ENCODE measurements around the gene SEC16A. TPM values are rescaled to one million over a fixed set of nuclear protein-coding genes. Genes with fewer than 3 reads are reported as not detected.

Gene SEC16A
- total and polyA plus RNA-seq, 3 donors from 2014 or later: 67.8 to 103 (median 90.4) TPM

DNA sequence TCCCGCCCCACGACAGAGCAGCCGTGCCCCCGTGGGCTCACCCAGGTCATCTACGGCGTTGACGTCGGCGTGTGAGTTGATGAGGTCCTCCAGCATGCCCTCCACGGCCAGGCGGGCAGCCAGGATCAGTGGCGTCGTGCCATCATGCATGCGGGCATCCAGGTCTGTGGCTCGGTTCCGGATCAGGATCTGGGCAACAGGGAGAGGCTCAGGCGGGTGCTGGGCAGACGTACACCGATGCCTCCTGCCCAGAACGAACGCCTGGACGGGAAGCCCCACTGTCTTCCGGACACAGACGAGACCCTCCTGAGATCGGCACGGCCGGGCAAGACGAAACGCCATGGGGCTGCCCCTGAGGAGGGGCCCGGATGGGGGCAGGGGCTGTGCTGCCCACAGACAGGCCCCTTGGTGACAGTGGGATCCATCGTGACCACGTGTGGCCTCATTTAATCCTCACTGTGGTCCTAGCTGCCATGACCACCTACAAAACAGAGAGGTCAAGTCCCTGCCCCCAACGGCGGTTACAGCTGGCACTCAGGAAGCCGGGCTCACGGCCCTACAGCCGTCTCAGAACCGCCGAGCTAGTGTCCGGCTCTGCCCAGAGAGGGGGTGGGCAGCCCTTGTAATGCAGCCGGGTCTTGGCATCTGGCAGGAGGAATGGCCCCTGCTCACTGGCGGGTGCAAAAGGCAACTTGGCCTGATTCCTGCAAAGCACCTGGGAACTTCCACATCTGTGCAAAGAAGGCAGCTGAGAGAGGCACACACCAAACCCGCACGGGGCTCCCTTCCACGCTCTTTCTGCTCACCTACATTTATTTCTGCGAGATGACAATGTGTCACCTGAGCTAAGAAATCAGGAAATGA, 16.5 kb upstream of the SEC16A start:
- H3K4me1 ChIP-seq: no peaks in the 10 kb centered on the region
- H3K27ac ChIP-seq: no peak overlapping the region
- TF ChIP-seq, protein P1, sequence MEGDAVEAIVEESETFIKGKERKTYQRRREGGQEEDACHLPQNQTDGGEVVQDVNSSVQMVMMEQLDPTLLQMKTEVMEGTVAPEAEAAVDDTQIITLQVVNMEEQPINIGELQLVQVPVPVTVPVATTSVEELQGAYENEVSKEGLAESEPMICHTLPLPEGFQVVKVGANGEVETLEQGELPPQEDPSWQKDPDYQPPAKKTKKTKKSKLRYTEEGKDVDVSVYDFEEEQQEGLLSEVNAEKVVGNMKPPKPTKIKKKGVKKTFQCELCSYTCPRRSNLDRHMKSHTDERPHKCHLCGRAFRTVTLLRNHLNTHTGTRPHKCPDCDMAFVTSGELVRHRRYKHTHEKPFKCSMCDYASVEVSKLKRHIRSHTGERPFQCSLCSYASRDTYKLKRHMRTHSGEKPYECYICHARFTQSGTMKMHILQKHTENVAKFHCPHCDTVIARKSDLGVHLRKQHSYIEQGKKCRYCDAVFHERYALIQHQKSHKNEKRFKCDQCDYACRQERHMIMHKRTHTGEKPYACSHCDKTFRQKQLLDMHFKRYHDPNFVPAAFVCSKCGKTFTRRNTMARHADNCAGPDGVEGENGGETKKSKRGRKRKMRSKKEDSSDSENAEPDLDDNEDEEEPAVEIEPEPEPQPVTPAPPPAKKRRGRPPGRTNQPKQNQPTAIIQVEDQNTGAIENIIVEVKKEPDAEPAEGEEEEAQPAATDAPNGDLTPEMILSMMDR (IDR thresholded peaks at IDR 0.05): no peak
- no peak for TF ChIP-seq POLR2A (IDR thresholded peaks at IDR 0.05)
- DNase-seq: no peak
- H3K36me3 ChIP-seq (ENCODE audit: low read depth, missing control alignments): no peaks in the 10 kb centered on the region
- intact Hi-C loops (cut with DNase I; ENCODE audit: low total_unique reads): no loop called here
- H3K9me3 ChIP-seq: no peaks in the 10 kb centered on the region
- H3K27me3 ChIP-seq: no peaks in the 10 kb centered on the region
- no peak overlapping the region for H3K4me3 ChIP-seq
- WGBS, 2 donors: 92 to 96% methylated on average over 25 to 46 of the region's 46 CpGs

DNA sequence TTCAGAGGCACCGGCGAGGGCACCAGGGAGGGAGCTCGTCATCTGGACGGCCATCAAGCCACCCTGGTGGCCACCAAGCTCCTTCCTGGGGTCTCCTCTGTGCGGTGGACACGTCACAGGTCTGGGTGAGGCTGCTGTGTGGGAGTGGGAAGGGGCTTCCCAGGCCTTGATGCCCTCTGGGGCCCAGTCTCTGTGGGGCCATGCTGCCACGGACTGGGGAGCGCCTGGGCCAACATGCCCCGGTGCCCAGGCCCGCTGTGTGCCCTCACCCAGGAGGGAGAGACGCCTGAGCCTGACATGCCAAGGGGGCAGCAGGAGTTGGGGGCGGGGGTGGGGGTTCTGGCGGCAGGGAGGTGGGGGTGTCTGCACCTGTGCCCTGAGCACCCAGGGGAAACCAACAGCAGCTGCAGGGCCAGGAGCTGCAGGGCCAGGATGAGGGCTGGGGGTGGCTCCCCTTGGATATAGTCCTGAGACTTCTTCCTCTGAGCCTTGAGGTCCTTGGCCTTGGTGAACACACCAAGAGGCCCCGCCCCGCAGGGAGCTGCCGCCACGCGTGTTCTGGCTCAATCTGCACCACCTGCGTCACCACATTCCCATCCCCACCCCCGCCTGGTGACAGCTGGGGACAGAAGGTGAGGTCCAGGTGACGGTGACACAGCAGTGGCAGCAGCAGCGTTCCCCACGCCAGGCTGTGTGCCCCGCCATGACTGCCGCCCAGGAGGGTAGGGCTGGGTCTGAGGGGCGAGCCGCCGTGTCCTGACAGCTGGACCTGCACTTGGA, 15.3 kb upstream of the SEC16A start:
- TF ChIP-seq, protein P1 (IDR thresholded peaks at IDR 0.05): no peak
- TF ChIP-seq POLR2A (IDR thresholded peaks at IDR 0.05): no peak
- H3K4me3 ChIP-seq: no peak overlapping the region
- DNase-seq: no peak
- H3K27me3 ChIP-seq: no peaks in the 10 kb centered on the region
- H3K9me3 ChIP-seq: no peaks in the 10 kb centered on the region
- no peaks in the 10 kb centered on the region for H3K4me1 ChIP-seq
- H3K36me3 ChIP-seq (ENCODE audit: low read depth, missing control alignments): no peaks in the 10 kb centered on the region
- WGBS, 2 donors: 90 to 95% methylated on average over 2 to 23 of the region's 28 CpGs
- H3K27ac ChIP-seq: no peak overlapping the region
- intact Hi-C loops (cut with DNase I; ENCODE audit: low total_unique reads): no loop called here

DNA sequence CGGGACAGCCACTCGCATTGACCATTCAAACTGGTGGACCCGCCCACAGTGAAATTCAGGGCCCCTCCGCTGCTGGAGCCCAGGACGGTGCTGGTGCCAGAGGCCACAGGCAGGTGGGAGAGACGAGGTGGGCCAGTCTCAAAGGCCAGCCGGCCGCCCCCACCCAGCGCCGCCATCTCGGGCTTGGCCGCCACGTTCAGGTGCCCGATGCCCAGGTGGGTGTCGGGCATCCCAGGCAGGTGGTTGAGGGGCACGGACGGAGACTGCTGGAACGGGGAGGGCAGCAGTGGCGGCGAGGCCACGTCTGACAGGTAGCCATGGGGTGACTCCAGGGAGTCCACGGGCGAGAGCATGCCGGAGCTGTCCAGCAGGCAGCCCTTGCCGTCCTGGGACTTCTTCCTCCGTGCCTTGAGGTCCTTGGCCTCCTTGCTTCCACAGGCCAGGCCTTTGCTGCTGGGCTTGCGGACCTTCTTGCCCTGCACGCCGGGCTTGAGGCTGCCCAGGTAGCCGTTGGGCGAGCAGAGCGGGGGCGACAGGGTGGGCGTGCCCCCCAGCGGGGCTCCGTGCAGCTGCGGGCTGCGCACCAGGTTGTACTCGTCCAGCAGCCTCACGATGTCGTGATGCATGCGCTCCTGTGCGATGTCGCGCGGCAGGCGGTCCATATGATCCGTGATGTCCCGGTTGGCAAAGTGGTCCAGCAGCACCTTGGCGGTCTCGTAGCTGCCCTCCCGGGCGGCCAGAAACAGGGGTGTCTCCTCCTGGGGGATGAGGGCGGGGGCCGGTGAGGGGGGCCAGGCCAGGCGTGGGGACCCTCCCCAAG, 14.2 kb upstream of the SEC16A start:
- DNase-seq: no peak
- no peak overlapping the region for H3K4me3 ChIP-seq
- 93 to 96% methylated on average over 12 to 54 of the region's 56 CpGs for WGBS, 2 donors
- no peaks in the 10 kb centered on the region for H3K9me3 ChIP-seq
- intact Hi-C loops (cut with DNase I; ENCODE audit: low total_unique reads): no loop called here
- H3K4me1 ChIP-seq: no peaks in the 10 kb centered on the region
- H3K36me3 ChIP-seq (ENCODE audit: low read depth, missing control alignments): no peaks in the 10 kb centered on the region
- no peaks in the 10 kb centered on the region for H3K27me3 ChIP-seq
- no peak overlapping the region for H3K27ac ChIP-seq
- TF ChIP-seq, protein P1 (IDR thresholded peaks at IDR 0.05): no peak
- TF ChIP-seq POLR2A (IDR thresholded peaks at IDR 0.05): no peak

DNA sequence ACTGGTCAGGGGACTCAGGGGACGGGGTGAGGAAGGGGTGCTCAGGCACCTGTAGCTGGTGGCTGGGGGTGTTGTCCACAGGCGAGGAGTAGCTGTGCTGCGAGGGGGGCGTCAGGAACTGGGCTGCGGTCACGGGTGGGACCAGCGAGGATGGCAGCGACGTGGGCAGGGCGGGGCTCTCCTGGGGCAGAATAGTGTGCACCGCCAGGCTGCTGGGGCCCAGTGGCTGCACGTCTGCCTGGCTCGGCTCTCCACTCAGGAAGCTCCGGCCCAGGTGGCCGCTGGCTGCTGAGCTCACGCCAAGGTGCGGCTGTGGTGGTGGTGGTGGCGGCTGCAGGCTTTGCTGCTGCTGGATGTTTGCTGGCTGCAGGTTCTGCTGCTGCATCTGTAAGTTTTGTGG, 13.3 kb upstream of the SEC16A start:
- no peaks in the 10 kb centered on the region for H3K9me3 ChIP-seq
- H3K27me3 ChIP-seq: no peaks in the 10 kb centered on the region
- no peak overlapping the region for H3K27ac ChIP-seq
- DNase-seq: no peak
- intact Hi-C loops (cut with DNase I; ENCODE audit: low total_unique reads): no loop called here
- no peaks in the 10 kb centered on the region for H3K36me3 ChIP-seq (ENCODE audit: low read depth, missing control alignments)
- TF ChIP-seq, protein P1 (IDR thresholded peaks at IDR 0.05): no peak
- TF ChIP-seq POLR2A (IDR thresholded peaks at IDR 0.05): no peak
- no peak overlapping the region for H3K4me3 ChIP-seq
- WGBS, 2 donors: 94 to 95% methylated on average over 7 to 18 of the region's 18 CpGs
- H3K4me1 ChIP-seq: no peaks in the 10 kb centered on the region
